PC-9 (cell line): ENCODE results near the gene IL18. TPM values are rescaled to one million over a fixed set of nuclear protein-coding genes. Genes with fewer than 3 reads are reported as not detected.

Experiments used
- BruUV-seq: library from RNA; stranded (reverse); fragments of 400-500 nt; replicated peaks from 2 replicates; lab custom pipeline; 2021; lab: Mats Ljungman, UMichigan
- CTCF ChIA-PET: fragments of 300-600 bp; sonication (Branson Sonifier 250); formaldehyde crosslinking; loops from one replicate; lab custom pipeline; 2022; ENCODE audit warnings: antibody characterized with exemption; lab: Charles Lee
- POLR2A ChIA-PET: fragments of 300-600 bp; sonication (Branson Sonifier 250); formaldehyde crosslinking; loops from one replicate; lab custom pipeline; 2022; ENCODE audit warnings: antibody characterized with exemption; ENCODE audit not compliant: unreplicated experiment; lab: Charles Lee
- DNase-seq, 2 experiments: peaks; one replicate each; pipeline versions ENCODE4 v3.0.0 to v3.0.0-alpha.2; 2015 to 2022; ENCODE audit warnings: mixed read lengths in 1 of 2
- H2AFZ ChIP-seq: fragments of 200-600 bp; sonication (generic); 2 replicates; pipeline ENCODE4 v1.8.1; 2017; ENCODE audit warnings: antibody characterized with exemption
- H3F3A ChIP-seq: fragments of 200-600 bp; sonication (generic); 2 replicates; pipeline ENCODE4 v1.8.1; 2017; ENCODE audit warnings: antibody characterized with exemption, mild to moderate bottlenecking, low read depth; ENCODE audit not compliant: insufficient read depth
- H3K27ac ChIP-seq: fragments of 200-600 bp; sonication (generic); 2 replicates; pipeline ENCODE4 v1.6.1; 2016; ENCODE audit warnings: mixed run types
- H3K27me3 ChIP-seq: fragments of 200-600 bp; sonication (generic); 2 replicates; pipeline ENCODE4 v1.6.1; 2016; ENCODE audit warnings: low read depth, mixed run types; ENCODE audit not compliant: insufficient read depth
- H3K36me3 ChIP-seq: fragments of 200-600 bp; sonication (generic); 2 replicates; pipeline ENCODE4 v1.6.1; 2016; ENCODE audit warnings: low read depth, mixed run types
- H3K4me1 ChIP-seq: fragments of 200-600 bp; sonication (generic); replicated peaks from 2 replicates; pipeline ENCODE4 v1.6.1; 2016; ENCODE audit warnings: mixed run types; ENCODE audit not compliant: insufficient read depth
- H3K4me2 ChIP-seq: fragments of 200-600 bp; sonication (generic); 2 replicates; pipeline ENCODE4 v1.6.1; 2017; ENCODE audit warnings: mixed run types
- H3K4me3 ChIP-seq: fragments of 200-600 bp; sonication (generic); 2 replicates; pipeline ENCODE4 v1.6.1; 2016; ENCODE audit warnings: mixed run types
- H3K79me2 ChIP-seq: fragments of 200-600 bp; sonication (generic); 2 replicates; pipeline ENCODE4 v1.6.1; 2017; ENCODE audit warnings: low read depth, mixed run types
- H3K9me2 ChIP-seq: fragments of 200-600 bp; sonication (generic); 2 replicates; pipeline ENCODE4 v1.8.1; 2017; ENCODE audit warnings: mild to moderate bottlenecking; ENCODE audit not compliant: insufficient read depth
- H3K9me3 ChIP-seq: fragments of 200-600 bp; sonication (generic); 2 replicates; pipeline ENCODE4 v1.8.1; 2016; ENCODE audit warnings: low read depth; ENCODE audit not compliant: insufficient read depth
- H4K20me1 ChIP-seq: fragments of 200-600 bp; sonication (generic); 2 replicates; pipeline ENCODE4 v1.8.1; 2017; ENCODE audit not compliant: insufficient read depth
- EZH2 ChIP-seq: fragments of 200-600 bp; sonication (generic); IDR thresholded peaks from 2 replicates; pipeline ENCODE4 v1.8.0; 2017; ENCODE audit warnings: antibody characterized with exemption, low read depth
- intact Hi-C: fragments of 100-400 bp; cut with micrococcal nuclease; formaldehyde crosslinking; loops from one replicate; pipeline ENCODE4 v1.10.0; 2022; ENCODE audit not compliant: unreplicated experiment
- total RNA-seq: library from RNA; stranded (reverse); gene quantifications from 2 replicates; pipeline ENCODE4 v1.2.3, GENCODE V29; 2021
- TF ChIP-seq, protein P1 (sequence below): fragments of 200-600 bp; sonication (generic); conservative IDR thresholded peaks from 2 replicates; pipeline ENCODE4 v1.6.1; 2017; ENCODE audit warnings: mixed run types, antibody characterized with exemption, mild to moderate bottlenecking, moderate library complexity

The IL18 gene
- total RNA-seq, 1 experiment from 2014 or later, result 42.8 TPM

DNA sequence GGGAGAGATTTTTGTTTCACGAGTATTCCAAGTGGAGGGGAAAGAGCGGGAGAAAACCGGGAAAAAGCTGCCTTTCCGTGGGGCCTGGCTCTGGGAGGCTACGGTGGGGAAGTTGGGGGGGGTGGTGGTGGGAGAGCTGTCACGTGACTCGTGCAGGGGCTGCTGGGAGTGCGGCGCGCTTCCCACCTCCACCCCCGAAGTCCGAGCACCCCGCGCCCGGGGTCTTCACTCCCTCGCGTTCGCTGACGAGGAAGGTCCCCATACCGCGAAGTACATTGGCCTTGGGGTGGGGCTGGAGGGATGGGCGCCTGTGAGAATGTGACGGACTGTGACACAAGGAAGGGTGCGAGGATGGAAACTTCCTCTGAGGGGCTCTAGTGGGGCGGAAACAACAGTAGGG is 3.3 kb upstream of the IL18 start, which contains the start of gene TEX12:
Gene TEX12, plus strand, starts transcription at position 228 of the 400 bp plus-strand sequence. CDS start 1,897 bp downstream, outside the sequence.
- TF ChIP-seq, protein P1, sequence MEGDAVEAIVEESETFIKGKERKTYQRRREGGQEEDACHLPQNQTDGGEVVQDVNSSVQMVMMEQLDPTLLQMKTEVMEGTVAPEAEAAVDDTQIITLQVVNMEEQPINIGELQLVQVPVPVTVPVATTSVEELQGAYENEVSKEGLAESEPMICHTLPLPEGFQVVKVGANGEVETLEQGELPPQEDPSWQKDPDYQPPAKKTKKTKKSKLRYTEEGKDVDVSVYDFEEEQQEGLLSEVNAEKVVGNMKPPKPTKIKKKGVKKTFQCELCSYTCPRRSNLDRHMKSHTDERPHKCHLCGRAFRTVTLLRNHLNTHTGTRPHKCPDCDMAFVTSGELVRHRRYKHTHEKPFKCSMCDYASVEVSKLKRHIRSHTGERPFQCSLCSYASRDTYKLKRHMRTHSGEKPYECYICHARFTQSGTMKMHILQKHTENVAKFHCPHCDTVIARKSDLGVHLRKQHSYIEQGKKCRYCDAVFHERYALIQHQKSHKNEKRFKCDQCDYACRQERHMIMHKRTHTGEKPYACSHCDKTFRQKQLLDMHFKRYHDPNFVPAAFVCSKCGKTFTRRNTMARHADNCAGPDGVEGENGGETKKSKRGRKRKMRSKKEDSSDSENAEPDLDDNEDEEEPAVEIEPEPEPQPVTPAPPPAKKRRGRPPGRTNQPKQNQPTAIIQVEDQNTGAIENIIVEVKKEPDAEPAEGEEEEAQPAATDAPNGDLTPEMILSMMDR, result no peak
- no peak for TF ChIP-seq EZH2
- CTCF ChIA-PET, result no interaction called here
- H3K27ac ChIP-seq, result peak within 1 kb of the TSS; percentile 66

DNA sequence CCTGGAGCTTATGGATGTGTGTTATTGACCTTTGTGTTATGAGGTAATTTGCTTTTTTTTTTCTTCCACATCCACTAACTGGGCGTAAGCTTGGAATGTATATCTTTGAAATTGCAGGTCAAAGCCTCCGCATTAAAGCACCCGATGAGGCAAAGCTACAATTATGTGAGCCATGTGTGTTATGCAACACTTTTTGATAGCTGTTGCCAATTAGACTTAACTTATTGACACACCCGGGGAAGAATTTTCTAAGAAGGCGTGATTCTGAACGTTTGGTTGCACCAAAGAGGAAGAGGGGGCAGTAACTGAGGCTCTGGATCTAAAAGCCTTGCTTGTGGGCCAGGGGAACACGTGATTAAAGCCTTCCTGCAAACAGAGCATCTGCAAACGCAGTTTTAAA is 2.7 kb upstream of the IL18 start:
- Histone ChIP-seq H3K4me3 (no peak overlapping the region), H3K9me2 (no peaks in the 10 kb centered on the region), H3K36me3 (peaks cover 6% of the 10 kb centered on the region; the same call in 1 of the 2 replicates), H3K79me2 (peaks cover 19% of the 10 kb centered on the region), H2AFZ (peak overlapping the region; percentile 49; the same call in 1 of the 2 replicates), H3F3A (peaks cover 48% of the 10 kb centered on the region), H3K4me1 (peaks cover 50% of the 10 kb centered on the region), H3K27ac (peak overlapping the region; percentile 66), H3K4me2 (peak overlapping the region; percentile 55), H3K9me3 (no peaks in the 10 kb centered on the region), H4K20me1 (no peaks in the 10 kb centered on the region), H3K27me3 (no peaks in the 10 kb centered on the region)
- no peak for TF ChIP-seq EZH2
- TF ChIP-seq, protein P1, result no peak
- DNase-seq, result peak in 1 of 2 experiments; percentile 99
- intact Hi-C loops, result loop anchor here (10.0 kb wide), 1 partner anchor 292 kb away; the partner anchor contains the start of genes ALG9, CFAP68 and FDXACB1
- POLR2A ChIA-PET, result no interaction called here
- no TSS peak for BruUV-seq
- CTCF ChIA-PET, result interaction anchor here (0.6 kb wide), 1 partner anchor 55 kb away, joined by 3 read pairs; no protein-coding TSS in a partner anchor

More for the DNA sequence above, 3.3 kb upstream of the IL18 start, which contains the start of gene TEX12:
- H3K4me2 ChIP-seq, result peak within 1 kb of the TSS; percentile 55
- no peaks in the 10 kb centered on the region; the same call in 1 of the 2 replicates for H3K36me3 ChIP-seq
- peaks cover 43% of the 10 kb centered on the region for H3F3A ChIP-seq
- POLR2A ChIA-PET, result no interaction called here
- peaks cover 44% of the 10 kb centered on the region for H3K4me1 ChIP-seq
- intact Hi-C loops, result loop anchor here (10.0 kb wide), 1 partner anchor 292 kb away; the partner anchor contains the start of genes ALG9, CFAP68 and FDXACB1
- H3K79me2 ChIP-seq, result peaks cover 13% of the 10 kb centered on the region
- no TSS peak for BruUV-seq
- no peak for DNase-seq
- H4K20me1 ChIP-seq, result no peaks in the 10 kb centered on the region
- H3K27me3 ChIP-seq, result no peaks in the 10 kb centered on the region
- H3K9me3 ChIP-seq, result no peaks in the 10 kb centered on the region
- 0 out of 2 replicates have a peak within 1 kb of the TSS, but pooled peaks have one; percentile 4 for H3K4me3 ChIP-seq
- H2AFZ ChIP-seq, result peak within 1 kb of the TSS; percentile 49; the same call in 1 of the 2 replicates
- H3K9me2 ChIP-seq, result no peaks in the 10 kb centered on the region

DNA sequence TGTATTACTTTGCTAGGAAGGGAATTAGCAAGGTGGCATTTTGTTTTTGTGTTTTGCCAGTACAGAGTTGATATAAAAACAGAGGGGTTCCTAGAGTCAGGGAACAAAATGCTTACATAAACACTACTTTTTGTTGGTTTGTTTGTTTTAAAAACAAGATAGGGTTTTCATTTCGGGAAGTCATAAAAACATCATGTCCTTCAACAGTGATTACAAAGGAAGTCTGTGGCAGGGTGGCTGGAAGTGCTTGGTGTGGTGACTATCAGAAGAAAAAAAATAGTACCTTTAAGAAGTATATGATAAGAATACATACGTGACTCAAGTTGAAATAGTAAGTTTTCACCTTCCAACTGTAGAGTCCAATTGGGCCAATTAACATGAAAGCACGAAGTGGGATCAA is 1.2 kb upstream of the IL18 start:
- BruUV-seq, result no TSS peak

More for the DNA sequence above, 1.2 kb upstream of the IL18 start:
- H3F3A ChIP-seq, result peaks cover 51% of the 10 kb centered on the region
- no peaks in the 10 kb centered on the region for H3K9me3 ChIP-seq
- no peaks in the 10 kb centered on the region for H3K27me3 ChIP-seq
- H3K79me2 ChIP-seq, result peaks cover 34% of the 10 kb centered on the region
- TF ChIP-seq, protein P1, result no peak
- no peak for TF ChIP-seq EZH2
- no peaks in the 10 kb centered on the region for H4K20me1 ChIP-seq
- no peak overlapping the region for H3K4me2 ChIP-seq
- no peaks in the 10 kb centered on the region for H3K9me2 ChIP-seq
- POLR2A ChIA-PET, result no interaction called here
- no peak for DNase-seq
- no peak overlapping the region; the same call in 1 of the 2 replicates for H3K27ac ChIP-seq
- intact Hi-C loops, result loop anchor here (10.0 kb wide), 1 partner anchor 290 kb away; the partner anchor contains the start of genes ALG9, CFAP68 and FDXACB1
- CTCF ChIA-PET, result no interaction called here
- H3K4me1 ChIP-seq, result peaks cover 65% of the 10 kb centered on the region
- no peak overlapping the region for H2AFZ ChIP-seq
- H3K4me3 ChIP-seq, result no peak overlapping the region
- H3K36me3 ChIP-seq, result peaks cover 10% of the 10 kb centered on the region; the same call in 1 of the 2 replicates
